Ecto neural progenitor cell (in vitro differentiated cells): ENCODE results near the gene USP35.

Experiments
- DNase-seq: peaks from one replicate; pipeline ENCODE4 v3.0.0-alpha.2; 2018; ENCODE audit warnings: low spot score

Gene USP35

GRCh38 chr11:78188286-78189173 is at the start of gene USP35, which contains the start of gene KCTD21:
Gene USP35, plus strand, starts transcription at chr11:78188919. Its CDS starts 7,327 bp downstream, at chr11:78196246.
Gene KCTD21, minus strand, starts transcription at chr11:78188626. Its CDS starts 14,072 bp downstream, at chr11:78174554.
- peak; percentile 97 for DNase-seq

- peak; percentile 96 for DNase-seq
These were observed 49.0 kb upstream of the USP35 start, which contains the start of gene ALG8 for GRCh38 chr11:78139422-78140391. Gene ALG8, minus strand, starts transcription at chr11:78139626. Its CDS starts 38 bp downstream, at chr11:78139588.

GRCh38 chr11:78140392-78141077 is 48.2 kb upstream of the USP35 start:
- DNase-seq = no peak

- no peak for DNase-seq
These were observed 43.2 kb upstream of the USP35 start for GRCh38 chr11:78145511-78146025.

- no peak for DNase-seq
These were observed 40.9 kb upstream of the USP35 start for GRCh38 chr11:78147807-78148206.

GRCh38 chr11:78149646-78150045 is 39.1 kb upstream of the USP35 start:
- DNase-seq = no peak

- no peak for DNase-seq
These were observed 38.4 kb upstream of the USP35 start for GRCh38 chr11:78150346-78150745.

GRCh38 chr11:78150754-78151153 is 38.0 kb upstream of the USP35 start:
- no peak for DNase-seq

- DNase-seq = no peak
These were observed 36.9 kb upstream of the USP35 start for GRCh38 chr11:78151804-78152203.

- no peak for DNase-seq
These were observed 32.4 kb upstream of the USP35 start for GRCh38 chr11:78156127-78156844.

- no peak for DNase-seq
These were observed 29.6 kb upstream of the USP35 start for GRCh38 chr11:78158987-78159652.

- DNase-seq = no peak
These were observed 28.2 kb upstream of the USP35 start for GRCh38 chr11:78160557-78160956.

- no peak for DNase-seq
These were observed 27.4 kb upstream of the USP35 start for GRCh38 chr11:78161346-78161745.

- DNase-seq = no peak
These were observed 26.8 kb upstream of the USP35 start for GRCh38 chr11:78161962-78162371.

GRCh38 chr11:78163828-78164227 is 24.9 kb upstream of the USP35 start:
- no peak for DNase-seq

GRCh38 chr11:78164471-78164870 is 24.2 kb upstream of the USP35 start:
- no peak for DNase-seq

- DNase-seq = no peak
These were observed 21.8 kb upstream of the USP35 start for GRCh38 chr11:78166855-78167469.

- no peak for DNase-seq
These were observed 19.9 kb upstream of the USP35 start for GRCh38 chr11:78168539-78169477.

GRCh38 chr11:78170413-78170812 is 18.3 kb upstream of the USP35 start:
- DNase-seq = no peak
